Activated T-cell treated with anti-CD3 and anti-CD28 coated beads for 4 hours (primary cell): Measurements from ENCODE around the gene GOLIM4.

Source experiments
- DNase-seq: peaks from one replicate; pipeline ENCODE4 v3.0.0-alpha.2; 2020

The GOLIM4 gene

DNA sequence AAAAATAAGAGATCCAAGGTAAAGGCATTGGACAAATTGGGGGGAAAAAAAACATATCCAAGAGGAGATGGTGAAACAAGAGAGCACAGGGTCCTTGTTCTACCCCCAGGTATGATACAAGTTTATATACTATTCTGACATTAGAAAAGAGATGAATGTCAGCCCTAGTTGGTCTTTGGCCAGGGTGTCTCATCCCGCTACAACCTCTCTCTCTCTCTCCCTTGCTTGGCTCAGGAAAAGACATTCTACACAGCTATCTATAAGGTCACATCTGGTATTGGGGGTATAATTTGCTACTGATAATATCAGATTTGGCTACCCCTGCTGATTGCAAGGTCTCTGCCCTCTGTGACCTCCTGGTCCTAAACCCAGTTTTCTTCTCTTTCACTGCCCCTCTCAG is 117.2 kb downstream of the GOLIM4 start:
- no peak for DNase-seq

DNA sequence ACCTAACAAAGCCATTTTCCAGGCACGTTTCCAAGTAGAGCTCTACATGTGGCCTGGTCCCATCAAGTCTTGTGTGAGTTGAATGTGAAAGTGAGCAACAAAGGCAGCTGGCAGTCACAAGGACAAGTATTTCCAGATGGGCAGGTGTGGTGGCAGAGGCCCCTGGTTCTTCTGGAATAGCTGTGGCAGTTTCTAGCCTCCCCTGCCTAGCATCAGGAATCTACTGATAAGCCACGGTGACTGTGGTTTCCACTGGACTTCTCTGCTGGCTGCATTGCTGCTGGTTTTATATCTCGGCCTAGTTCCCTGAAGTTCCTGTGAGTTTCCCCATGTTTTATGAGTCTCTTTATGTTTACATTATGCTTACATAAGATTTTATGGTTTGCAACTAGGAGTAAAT is 117.7 kb downstream of the GOLIM4 start:
- DNase-seq: no peak

GRCh38 chr3:167976516-167977361 is 119.0 kb downstream of the GOLIM4 start:
- DNase-seq: no peak

GRCh38 chr3:167973901-167974300 is 121.8 kb downstream of the GOLIM4 start:
- no peak for DNase-seq

DNA sequence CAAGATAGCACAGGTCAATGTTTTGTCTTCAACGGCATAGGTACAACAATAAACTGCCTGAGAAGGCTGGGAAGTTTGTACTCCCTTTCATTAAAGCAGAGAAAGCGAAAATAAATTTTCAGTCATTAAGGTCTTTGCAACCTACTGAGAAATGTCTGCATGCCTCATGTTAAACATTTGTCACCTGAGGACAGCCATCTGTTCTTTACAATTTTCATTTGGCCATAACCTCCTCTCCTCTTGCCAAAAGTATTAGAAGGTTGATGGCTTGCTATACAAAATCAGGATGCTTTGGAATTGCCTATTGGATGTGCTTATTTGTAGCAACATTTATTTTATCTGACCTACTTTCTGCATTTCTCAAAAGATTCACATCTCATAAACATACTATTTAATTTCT is 122.7 kb downstream of the GOLIM4 start:
- no peak for DNase-seq

DNA sequence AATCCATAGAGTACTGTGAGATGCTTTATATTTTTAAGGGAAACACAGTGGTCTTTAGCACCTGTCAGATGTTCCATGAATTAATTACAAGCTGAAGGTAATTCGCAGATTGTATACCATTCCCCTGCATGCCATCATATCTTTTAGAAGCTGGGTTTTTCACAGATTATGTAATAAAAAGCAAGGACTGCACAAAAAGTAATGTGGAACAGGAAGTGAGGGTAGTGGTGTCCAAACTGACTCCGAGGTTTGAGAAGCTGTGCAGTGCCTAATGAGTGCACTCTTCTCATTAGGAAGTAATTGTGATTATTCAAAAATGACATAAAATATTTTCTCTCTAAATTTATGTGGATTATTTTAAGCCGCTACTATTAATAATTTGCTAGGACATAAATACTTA is 123.2 kb downstream of the GOLIM4 start:
- DNase-seq: no peak

- DNase-seq: no peak
Measured at GRCh38 chr3:167969548-167969947, 126.2 kb downstream of the GOLIM4 start.

DNA sequence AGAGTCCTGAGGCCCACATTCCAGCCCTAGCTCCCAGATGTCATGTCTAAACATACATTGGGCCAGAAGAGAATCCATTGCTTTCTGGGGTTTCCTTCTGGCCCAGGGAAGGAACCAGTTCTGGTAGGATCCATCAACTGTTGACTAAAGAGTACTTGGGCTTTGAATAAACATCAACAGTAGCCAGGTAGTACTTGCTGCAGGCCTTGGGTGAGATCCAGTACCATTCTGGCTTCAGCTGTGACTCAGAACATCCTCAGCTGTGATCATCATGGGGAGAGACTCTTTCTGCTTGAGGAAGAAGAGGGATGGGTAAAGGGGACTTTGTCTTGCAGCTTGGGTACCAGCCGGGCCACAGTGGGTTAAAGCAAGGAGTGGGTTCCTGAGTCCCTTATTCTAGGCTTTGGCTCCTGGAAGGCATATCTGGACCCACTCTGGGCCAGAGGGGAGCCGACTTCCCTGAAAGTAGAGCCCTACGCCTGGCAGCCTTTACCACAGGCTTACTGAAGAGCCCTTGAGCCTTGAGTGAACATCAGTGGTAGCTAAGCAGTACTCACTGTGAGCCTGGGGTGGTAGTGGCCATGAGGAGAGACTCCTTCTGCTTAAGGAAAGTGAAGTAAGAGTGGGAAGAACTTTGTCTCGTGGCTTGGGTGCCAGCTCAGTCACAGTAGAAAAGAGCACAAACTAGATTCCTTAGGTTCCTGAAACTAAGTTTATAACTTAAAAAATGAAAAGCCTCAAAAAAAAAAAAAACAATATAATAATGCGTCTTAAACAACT is 128.3 kb downstream of the GOLIM4 start:
- DNase-seq: no peak
